ENCODE results near the gene ISG20L2. TPM values are rescaled to one million over a fixed set of nuclear protein-coding genes. Genes with fewer than 3 reads are reported as not detected.

The ISG20L2 gene
- polyA plus RNA-seq, 3 donors = 17.2 to 23.5 (median 18.1) TPM

GRCh38 chr1:156767879-156768604 is 39.5 kb upstream of the ISG20L2 start:
- H3K4me2 ChIP-seq (replicated peaks; ENCODE audit: extremely low read depth, low read length, poor library complexity, severe bottlenecking) = peak overlapping the region; percentile 95
- peak overlapping the region; percentile 100 for H3K9ac ChIP-seq (ENCODE audit: insufficient read depth, low read length, poor library complexity, severe bottlenecking)
- peak overlapping the region; percentile 93 to 97 for H3K27ac ChIP-seq (ENCODE audit: low read depth in 1 of 2, low read length in 2 of 2)
- peaks cover 0 to 2% (median 0%) of the 10 kb centered on the region in 3 donors for H3K27me3 Mint-ChIP-seq (ENCODE audit: low read depth in 3 of 3)
- peaks cover 25% of the 10 kb centered on the region for H4K20me1 ChIP-seq (ENCODE audit: insufficient read depth, low read length)
- no peak overlapping the region for H3K4me3 Mint-ChIP-seq
- DNase-seq = peak in 2 of 3 donors; percentile 54 to 83
- H3K27ac Mint-ChIP-seq = no peak overlapping the region
- peak overlapping the region; percentile 82 for H2AFZ ChIP-seq (ENCODE audit: insufficient read depth, low read depth, low read length, poor library complexity, severe bottlenecking)
- 4% methylated on average over 10 of the region's 31 CpGs for WGBS (ENCODE audit: insufficient coverage)
- H3K9me3 ChIP-seq (replicated peaks in 1 of 2; ENCODE audit: control insufficient read depth in 1 of 2, insufficient read depth in 1 of 2, low read length in 2 of 2) = no peaks in the 10 kb centered on the region
- H3K36me3 Mint-ChIP-seq = peaks cover 20 to 28% of the 10 kb centered on the region in 2 donors
- H3K4me1 ChIP-seq (ENCODE audit: control insufficient read depth in 1 of 2, insufficient read depth in 2 of 2, low read length in 2 of 2) = peaks cover 31 to 37% of the 10 kb centered on the region in 2 donors
- peaks cover 33% of the 10 kb centered on the region for H3K4me1 Mint-ChIP-seq
- H3K36me3 ChIP-seq (replicated peaks in 1 of 2; ENCODE audit: control insufficient read depth in 1 of 2, insufficient read depth in 2 of 2, low read length in 2 of 2) = peaks cover 11 to 29% of the 10 kb centered on the region in 2 donors
- TF ChIP-seq CTCF (IDR thresholded peaks at IDR 0.05) = no peak
- intact Hi-C loops (cut with micrococcal nuclease) = loop anchor here (1.0 to 5.0 kb wide), 4 partner anchors 17 to 40 kb away; partner anchors contain the start of genes HDGF (in 2 of the 2), MRPL24 (in 2 of the 2), ISG20L2 (in 1 of the 2) and METTL25B (in 1 of the 2)
- H3K4me3 ChIP-seq (replicated peaks in 1 of 3; ENCODE audit: low read depth in 2 of 3, low read length in 3 of 3) = peak overlapping the region; percentile 70 to 95 (median 79)
- no peaks in the 10 kb centered on the region for H3K27me3 ChIP-seq (ENCODE audit: control insufficient read depth in 2 of 2, insufficient read depth in 2 of 2, low read length in 2 of 2)
- H3K79me2 ChIP-seq (ENCODE audit: insufficient read depth, low read length) = peaks cover 64% of the 10 kb centered on the region
- no peaks in the 10 kb centered on the region for H3K9me3 Mint-ChIP-seq

- peaks cover 57% of the 10 kb centered on the region for H3K79me2 ChIP-seq (ENCODE audit: insufficient read depth, low read length)
Observed at GRCh38 chr1:156767101-156767878, 38.7 kb upstream of the ISG20L2 start, which contains the start of gene PRCC. Gene PRCC, plus strand, starts transcription at chr1:156767535. Its CDS starts 237 bp downstream, at chr1:156767772.

More at GRCh38 chr1:156767101-156767878, 38.7 kb upstream of the ISG20L2 start, which contains the start of gene PRCC:
- intact Hi-C loops (cut with micrococcal nuclease) = loop anchor here (1.0 to 5.0 kb wide), 4 partner anchors 16 to 39 kb away; partner anchors contain the start of genes HDGF (in 2 of the 2), MRPL24 (in 2 of the 2), ISG20L2 (in 1 of the 2) and METTL25B (in 1 of the 2)
- Histone ChIP-seq H4K20me1 (ENCODE audit: insufficient read depth, low read length) (peaks cover 18% of the 10 kb centered on the region), H3K4me2 (replicated peaks; ENCODE audit: extremely low read depth, low read length, poor library complexity, severe bottlenecking) (peak within 1 kb of the TSS; percentile 95), H2AFZ (ENCODE audit: insufficient read depth, low read depth, low read length, poor library complexity, severe bottlenecking) (peak within 1 kb of the TSS; percentile 89), H3K4me3 (replicated peaks in 1 of 3; ENCODE audit: low read depth in 2 of 3, low read length in 3 of 3) (peak within 1 kb of the TSS; percentile 74 to 95 (median 79)), H3K36me3 (replicated peaks in 1 of 2; ENCODE audit: control insufficient read depth in 1 of 2, insufficient read depth in 2 of 2, low read length in 2 of 2) (peaks cover 11 to 22% of the 10 kb centered on the region in 2 donors), H3K9ac (ENCODE audit: insufficient read depth, low read length, poor library complexity, severe bottlenecking) (peak within 1 kb of the TSS; percentile 100), H3K27me3 (ENCODE audit: control insufficient read depth in 2 of 2, insufficient read depth in 2 of 2, low read length in 2 of 2) (no peaks in the 10 kb centered on the region), H3K9me3 (replicated peaks in 1 of 2; ENCODE audit: control insufficient read depth in 1 of 2, insufficient read depth in 1 of 2, low read length in 2 of 2) (no peaks in the 10 kb centered on the region), H3K27ac (ENCODE audit: low read depth in 1 of 2, low read length in 2 of 2) (peak within 1 kb of the TSS; percentile 93 to 97), H3K4me1 (ENCODE audit: control insufficient read depth in 1 of 2, insufficient read depth in 2 of 2, low read length in 2 of 2) (peaks cover 31 to 37% of the 10 kb centered on the region in 2 donors)
- Mint-ChIP-seq H3K36me3 (peaks cover 14 to 23% of the 10 kb centered on the region in 2 donors), H3K4me3 (no peak within 1 kb of the TSS), H3K9me3 (peaks cover 0 to 1% (median 0%) of the 10 kb centered on the region in 7 donors), H3K4me1 (peaks cover 29% of the 10 kb centered on the region), H3K27me3 (ENCODE audit: low read depth in 3 of 3) (peaks cover 0 to 2% (median 0%) of the 10 kb centered on the region in 3 donors), H3K27ac (no peak within 1 kb of the TSS)
- peak; percentile 97 to 99 (median 99) for DNase-seq
- WGBS (ENCODE audit: insufficient coverage) = under 1% methylated on average over 45 of the region's 50 CpGs
- TF ChIP-seq CTCF (IDR thresholded peaks at IDR 0.05) = no peak
